ENCODE data around the gene BPI.

The BPI gene

DNA sequence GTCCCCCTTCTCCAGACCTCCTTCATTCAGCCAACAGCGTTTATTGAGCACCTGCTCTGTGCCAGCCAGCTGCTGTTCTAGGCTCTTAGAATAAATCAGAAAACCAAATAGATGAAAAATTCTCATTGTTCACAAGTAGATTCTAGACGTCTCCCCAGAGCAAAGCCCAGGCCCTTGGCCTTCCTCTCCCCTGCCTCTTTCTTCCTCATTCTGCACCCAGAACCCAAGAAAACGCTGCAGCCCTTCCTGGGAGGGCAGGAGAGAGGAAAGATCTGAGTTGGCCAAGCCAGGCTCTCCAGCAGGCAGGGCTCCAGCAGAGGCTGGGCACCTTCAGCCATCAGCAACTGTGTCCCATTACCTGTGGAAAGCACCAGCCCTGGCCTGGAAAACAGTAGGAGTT, 12.0 kb upstream of the BPI start:
- Histone ChIP-seq H3K36me3 (ENCODE audit: insufficient read depth, low read length) (no peaks in the 10 kb centered on the region), H3K9ac (ENCODE audit: low read length) (no peak overlapping the region), H3K27ac (ENCODE audit: low read depth, low read length, poor library complexity, severe bottlenecking) (no peak overlapping the region), H3K4me1 (ENCODE audit: insufficient read depth, low read length, severe bottlenecking) (no peaks in the 10 kb centered on the region), H3K4me3 (ENCODE audit: low read depth, low read length, poor library complexity, severe bottlenecking) (no peak overlapping the region), H3K9me2 (ENCODE audit: low read depth, low read length) (no peaks in the 10 kb centered on the region), H3K27me3 (ENCODE audit: insufficient read depth, low read length) (no peaks in the 10 kb centered on the region), H4K20me1 (ENCODE audit: insufficient read depth, low read length) (no peaks in the 10 kb centered on the region), H3K4me2 (ENCODE audit: low read length) (no peak overlapping the region), H2AFZ (ENCODE audit: low read length) (no peak overlapping the region), H3K79me2 (ENCODE audit: insufficient read depth, low read length) (no peaks in the 10 kb centered on the region), H3F3A (ENCODE audit: insufficient read depth, low read length) (no peaks in the 10 kb centered on the region), H3K9me3 (ENCODE audit: low read length) (no peaks in the 10 kb centered on the region)
- TF ChIP-seq CTCF (IDR thresholded peaks at IDR 0.05; ENCODE audit: low read length) (no peak), EZH2 (IDR thresholded peaks at IDR 0.05; ENCODE audit: borderline replicate concordance, low read length) (no peak)

- Histone ChIP-seq H2AFZ (ENCODE audit: low read length) (no peak overlapping the region), H3K79me2 (ENCODE audit: insufficient read depth, low read length) (no peaks in the 10 kb centered on the region), H3K4me1 (ENCODE audit: insufficient read depth, low read length, severe bottlenecking) (no peaks in the 10 kb centered on the region), H3F3A (ENCODE audit: insufficient read depth, low read length) (no peaks in the 10 kb centered on the region), H3K27ac (ENCODE audit: low read depth, low read length, poor library complexity, severe bottlenecking) (no peak overlapping the region), H4K20me1 (ENCODE audit: insufficient read depth, low read length) (no peaks in the 10 kb centered on the region), H3K4me3 (ENCODE audit: low read depth, low read length, poor library complexity, severe bottlenecking) (no peak overlapping the region), H3K9me2 (ENCODE audit: low read depth, low read length) (no peaks in the 10 kb centered on the region), H3K36me3 (ENCODE audit: insufficient read depth, low read length) (no peaks in the 10 kb centered on the region), H3K4me2 (ENCODE audit: low read length) (no peak overlapping the region), H3K27me3 (ENCODE audit: insufficient read depth, low read length) (no peaks in the 10 kb centered on the region), H3K9ac (ENCODE audit: low read length) (no peak overlapping the region), H3K9me3 (ENCODE audit: low read length) (no peaks in the 10 kb centered on the region)
- TF ChIP-seq CTCF (IDR thresholded peaks at IDR 0.05; ENCODE audit: low read length) = no peak
- no peak for TF ChIP-seq EZH2 (IDR thresholded peaks at IDR 0.05; ENCODE audit: borderline replicate concordance, low read length)
Observed at GRCh38 chr20:38293491-38294065, 10.4 kb upstream of the BPI start.

GRCh38 chr20:38294076-38294591, 9.8 kb upstream of the BPI start:
- H4K20me1 ChIP-seq (ENCODE audit: insufficient read depth, low read length) = no peaks in the 10 kb centered on the region
- H3K9ac ChIP-seq (ENCODE audit: low read length) = no peak overlapping the region
- H3K27me3 ChIP-seq (ENCODE audit: insufficient read depth, low read length) = no peaks in the 10 kb centered on the region
- H3K79me2 ChIP-seq (ENCODE audit: insufficient read depth, low read length) = no peaks in the 10 kb centered on the region
- TF ChIP-seq EZH2 (IDR thresholded peaks at IDR 0.05; ENCODE audit: borderline replicate concordance, low read length) = no peak
- TF ChIP-seq CTCF (IDR thresholded peaks at IDR 0.05; ENCODE audit: low read length) = no peak
- no peaks in the 10 kb centered on the region for H3K36me3 ChIP-seq (ENCODE audit: insufficient read depth, low read length)
- no peak overlapping the region for H2AFZ ChIP-seq (ENCODE audit: low read length)
- H3F3A ChIP-seq (ENCODE audit: insufficient read depth, low read length) = no peaks in the 10 kb centered on the region
- H3K27ac ChIP-seq (ENCODE audit: low read depth, low read length, poor library complexity, severe bottlenecking) = no peak overlapping the region
- H3K9me3 ChIP-seq (ENCODE audit: low read length) = no peaks in the 10 kb centered on the region
- no peak overlapping the region for H3K4me2 ChIP-seq (ENCODE audit: low read length)
- no peaks in the 10 kb centered on the region for H3K9me2 ChIP-seq (ENCODE audit: low read depth, low read length)
- no peaks in the 10 kb centered on the region for H3K4me1 ChIP-seq (ENCODE audit: insufficient read depth, low read length, severe bottlenecking)
- H3K4me3 ChIP-seq (ENCODE audit: low read depth, low read length, poor library complexity, severe bottlenecking) = no peak overlapping the region
